ENCODE data around the gene ID1. TPM values are rescaled to one million over a fixed set of nuclear protein-coding genes. Genes with fewer than 3 reads are reported as not detected.

ID1 gene
- total and polyA plus RNA-seq, 2 of the 13 experiments (the other 11 are each of a cell fraction or from before 2014, with no cell fraction given): 320 to 419 TPM

- TF ChIP-seq ZNF883 (CRISPR knock-in tag; IDR thresholded peaks at IDR 0.05; ENCODE audit: not compliant biosample characterization) (no peak), ZNF547 (CRISPR knock-in tag; IDR thresholded peaks at IDR 0.05) (no peak), ZNF3 (CRISPR knock-in tag; IDR thresholded peaks at IDR 0.05) (0 out of 2 replicates have a peak, but pooled peaks have one; percentile 6), CHD4 (IDR thresholded peaks at IDR 0.05; ENCODE audit: borderline replicate concordance, low read length) (peak; percentile 90), ZSCAN30 (CRISPR knock-in tag; IDR thresholded peaks at IDR 0.05) (peak; percentile 12; the same call in 1 of the 2 replicates), GATA4 (IDR thresholded peaks at IDR 0.05; ENCODE audit: borderline replicate concordance, low read depth) (no peak), SKI (IDR thresholded peaks at IDR 0.05; ENCODE audit: partially characterized antibody) (no peak), ZNF607 (CRISPR knock-in tag; IDR thresholded peaks at IDR 0.05; ENCODE audit: borderline replicate concordance) (no peak), CCDC6 (CRISPR knock-in tag; IDR thresholded peaks at IDR 0.05) (no peak), NFYC (CRISPR knock-in tag; IDR thresholded peaks at IDR 0.05) (no peak), ZNF354B (CRISPR knock-in tag; IDR thresholded peaks at IDR 0.05) (peak; percentile 99), PAF1 (CRISPR knock-in tag; IDR thresholded peaks at IDR 0.05) (peak; percentile 88; the same call in 1 of the 2 replicates), CREBL2 (CRISPR knock-in tag; IDR thresholded peaks at IDR 0.05; ENCODE audit: borderline replicate concordance) (no peak; the same call in 1 of the 2 replicates), ZNF761 (CRISPR knock-in tag; conservative IDR thresholded peaks at IDR 0.05) (no peak), ZNF841 (CRISPR knock-in tag; IDR thresholded peaks at IDR 0.05; ENCODE audit: borderline replicate concordance) (no peak), GFI1 (CRISPR knock-in tag; IDR thresholded peaks at IDR 0.05; ENCODE audit: borderline replicate concordance) (no peak), CEBPB (IDR thresholded peaks at IDR 0.05; ENCODE audit: borderline replicate concordance, low read depth, low read length) (no peak), LBX2 (CRISPR knock-in tag; IDR thresholded peaks at IDR 0.05; ENCODE audit: borderline replicate concordance) (peak; percentile 19; the same call in 1 of the 2 replicates), WIZ (CRISPR knock-in tag; IDR thresholded peaks at IDR 0.05) (0 out of 2 replicates have a peak, but pooled peaks have one; percentile 10), ZNF670 (CRISPR knock-in tag; IDR thresholded peaks at IDR 0.05; ENCODE audit: borderline replicate concordance) (no peak; the same call in 1 of the 2 replicates), ZNF589 (CRISPR knock-in tag; conservative IDR thresholded peaks at IDR 0.05) (no peak), ATF1 (CRISPR knock-in tag; IDR thresholded peaks at IDR 0.05) (no peak), THAP7 (CRISPR knock-in tag; IDR thresholded peaks at IDR 0.05) (0 out of 2 replicates have a peak, but pooled peaks have one; percentile 93), ZNF205 (CRISPR knock-in tag; IDR thresholded peaks at IDR 0.05) (no peak)
- TF ChIP-seq, protein P1, sequence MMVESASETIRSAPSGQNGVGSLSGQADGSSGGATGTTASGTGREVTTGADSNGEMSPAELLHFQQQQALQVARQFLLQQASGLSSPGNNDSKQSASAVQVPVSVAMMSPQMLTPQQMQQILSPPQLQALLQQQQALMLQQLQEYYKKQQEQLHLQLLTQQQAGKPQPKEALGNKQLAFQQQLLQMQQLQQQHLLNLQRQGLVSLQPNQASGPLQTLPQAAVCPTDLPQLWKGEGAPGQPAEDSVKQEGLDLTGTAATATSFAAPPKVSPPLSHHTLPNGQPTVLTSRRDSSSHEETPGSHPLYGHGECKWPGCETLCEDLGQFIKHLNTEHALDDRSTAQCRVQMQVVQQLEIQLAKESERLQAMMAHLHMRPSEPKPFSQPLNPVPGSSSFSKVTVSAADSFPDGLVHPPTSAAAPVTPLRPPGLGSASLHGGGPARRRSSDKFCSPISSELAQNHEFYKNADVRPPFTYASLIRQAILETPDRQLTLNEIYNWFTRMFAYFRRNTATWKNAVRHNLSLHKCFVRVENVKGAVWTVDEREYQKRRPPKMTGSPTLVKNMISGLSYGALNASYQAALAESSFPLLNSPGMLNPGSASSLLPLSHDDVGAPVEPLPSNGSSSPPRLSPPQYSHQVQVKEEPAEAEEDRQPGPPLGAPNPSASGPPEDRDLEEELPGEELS (CRISPR knock-in tag; IDR thresholded peaks at IDR 0.05): no peak
- TF ChIP-seq, protein P2, sequence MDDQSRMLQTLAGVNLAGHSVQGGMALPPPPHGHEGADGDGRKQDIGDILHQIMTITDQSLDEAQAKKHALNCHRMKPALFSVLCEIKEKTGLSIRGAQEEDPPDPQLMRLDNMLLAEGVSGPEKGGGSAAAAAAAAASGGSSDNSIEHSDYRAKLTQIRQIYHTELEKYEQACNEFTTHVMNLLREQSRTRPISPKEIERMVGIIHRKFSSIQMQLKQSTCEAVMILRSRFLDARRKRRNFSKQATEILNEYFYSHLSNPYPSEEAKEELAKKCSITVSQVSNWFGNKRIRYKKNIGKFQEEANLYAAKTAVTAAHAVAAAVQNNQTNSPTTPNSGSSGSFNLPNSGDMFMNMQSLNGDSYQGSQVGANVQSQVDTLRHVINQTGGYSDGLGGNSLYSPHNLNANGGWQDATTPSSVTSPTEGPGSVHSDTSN (CRISPR knock-in tag; IDR thresholded peaks at IDR 0.05; ENCODE audit: borderline replicate concordance): no peak
- TF ChIP-seq, protein P3, sequence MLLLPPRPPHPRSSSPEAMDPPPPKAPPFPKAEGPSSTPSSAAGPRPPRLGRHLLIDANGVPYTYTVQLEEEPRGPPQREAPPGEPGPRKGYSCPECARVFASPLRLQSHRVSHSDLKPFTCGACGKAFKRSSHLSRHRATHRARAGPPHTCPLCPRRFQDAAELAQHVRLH (CRISPR knock-in tag; IDR thresholded peaks at IDR 0.05; ENCODE audit: borderline replicate concordance, low read depth): no peak
Measured at GRCh38 chr20:31572042-31572700, 32.9 kb upstream of the ID1 start (continued).

All from HepG2 (cell line).